DND-41 (cell line): ENCODE data around the gene CIT.

Experiments used
- ATAC-seq: fragments of 200-7000 bp; cut with Tn5 transposase; 3 replicates; pipeline ENCODE4 v1.9.1; 2021; ENCODE audit warnings: low read depth; ENCODE audit not compliant: insufficient read depth
- DNase-seq: peaks from one replicate; pipeline ENCODE4 v3.0.0-alpha.2; 2020
- H2AFZ ChIP-seq: 2 replicates; pipeline ENCODE4 v1.6.0; 2012; ENCODE audit warnings: low read depth, low read length
- H3K27ac ChIP-seq: 2 replicates; pipeline ENCODE4 v1.5.1; 2012; ENCODE audit warnings: low read length, inconsistent platforms
- H3K27me3 ChIP-seq: fragments of 200-600 bp; sonication (generic); 2 replicates; pipeline ENCODE4 v1.6.0; 2012; ENCODE audit warnings: low read length, mild to moderate bottlenecking, inconsistent platforms; ENCODE audit not compliant: insufficient read depth, poor library complexity
- H3K36me3 ChIP-seq: 2 replicates; pipeline ENCODE4 v1.5.1; 2012; ENCODE audit warnings: low read length, inconsistent platforms; ENCODE audit not compliant: insufficient read depth
- H3K4me1 ChIP-seq: 2 replicates; pipeline ENCODE4 v1.5.1; 2012; ENCODE audit warnings: mild to moderate bottlenecking, low read length; ENCODE audit not compliant: insufficient read depth
- H3K4me2 ChIP-seq: 2 replicates; pipeline ENCODE4 v1.6.0; 2012; ENCODE audit warnings: mild to moderate bottlenecking, moderate library complexity, low read length, inconsistent platforms; ENCODE audit not compliant: insufficient read depth
- H3K4me3 ChIP-seq, 2 experiments: fragments of 200-600 bp in 1 of 2; shearing (Covaris generic) in 1 of 2; 2 replicates each; pipeline ENCODE4 v1.5.1; 2012 to 2016; ENCODE audit warnings: inconsistent platforms in 2 of 2, low read length in 2 of 2, mild to moderate bottlenecking in 2 of 2, low read depth in 1 of 2, moderate library complexity in 1 of 2
- H3K79me2 ChIP-seq: 2 replicates; pipeline ENCODE4 v1.6.0; 2012; ENCODE audit warnings: low read length, inconsistent platforms; ENCODE audit not compliant: insufficient read depth
- H3K9ac ChIP-seq: 2 replicates; pipeline ENCODE4 v1.6.0; 2012; ENCODE audit warnings: low read depth, mild to moderate bottlenecking, inconsistent platforms, low read length, moderate library complexity
- H3K9me3 ChIP-seq: 2 replicates; pipeline ENCODE4 v1.5.1; 2012; ENCODE audit warnings: low read length, moderate library complexity, mild to moderate bottlenecking, inconsistent platforms; ENCODE audit not compliant: insufficient read depth, severe bottlenecking
- H4K20me1 ChIP-seq: 2 replicates; pipeline ENCODE4 v1.6.0; 2012; ENCODE audit warnings: low read length; ENCODE audit not compliant: insufficient read depth
- EZH2 ChIP-seq: IDR thresholded peaks from 3 replicates; pipeline ENCODE4 v1.6.1; 2012; ENCODE audit warnings: borderline replicate concordance, low read depth, mild to moderate bottlenecking, moderate library complexity, low read length, inconsistent platforms; ENCODE audit not compliant: severe bottlenecking
- TF ChIP-seq, protein P1 (sequence below): IDR thresholded peaks from 2 replicates; pipeline ENCODE4 v1.5.1; 2012; ENCODE audit warnings: borderline replicate concordance, low read length, moderate library complexity, mild to moderate bottlenecking; ENCODE audit not compliant: poor library complexity, severe bottlenecking; ENCODE audit errors: extremely low read depth

Gene CIT

DNA sequence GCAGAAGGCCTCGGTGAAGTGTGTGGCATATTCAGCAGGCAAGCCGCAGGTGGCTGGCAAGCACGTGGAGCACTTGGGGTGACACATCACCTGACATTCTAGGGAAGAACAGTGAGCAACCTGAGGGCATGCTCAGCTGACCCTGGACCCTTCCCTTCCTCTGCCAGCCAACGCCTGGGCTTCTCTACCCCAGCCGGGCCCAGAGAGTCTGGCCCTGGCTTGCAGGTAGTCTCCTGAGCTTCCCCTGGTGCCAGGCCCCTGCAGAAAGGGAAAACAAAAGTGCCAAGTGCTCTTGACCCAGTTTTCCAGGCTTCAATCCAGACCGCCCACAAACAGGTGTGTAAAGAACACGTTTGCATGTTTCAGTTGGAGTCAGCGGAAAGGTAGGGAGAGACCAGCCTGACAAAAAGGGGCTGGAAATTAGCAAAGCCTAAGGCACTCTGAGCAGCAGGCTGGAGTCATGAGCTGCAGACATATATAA, 163.5 kb downstream of the CIT start:
- no peak overlapping the region for H2AFZ ChIP-seq
- H3K79me2 ChIP-seq: no peaks in the 10 kb centered on the region
- H3K9me3 ChIP-seq: no peaks in the 10 kb centered on the region
- no peaks in the 10 kb centered on the region for H4K20me1 ChIP-seq
- no peak overlapping the region for H3K9ac ChIP-seq
- DNase-seq: no peak
- no peak for ATAC-seq
- H3K4me2 ChIP-seq: no peak overlapping the region
- H3K36me3 ChIP-seq: peaks cover 92% of the 10 kb centered on the region
- H3K4me3 ChIP-seq: no peak overlapping the region
- no peak overlapping the region for H3K27ac ChIP-seq
- H3K4me1 ChIP-seq: no peaks in the 10 kb centered on the region
- H3K27me3 ChIP-seq: no peaks in the 10 kb centered on the region
- TF ChIP-seq EZH2: no peak
- TF ChIP-seq, protein P1, sequence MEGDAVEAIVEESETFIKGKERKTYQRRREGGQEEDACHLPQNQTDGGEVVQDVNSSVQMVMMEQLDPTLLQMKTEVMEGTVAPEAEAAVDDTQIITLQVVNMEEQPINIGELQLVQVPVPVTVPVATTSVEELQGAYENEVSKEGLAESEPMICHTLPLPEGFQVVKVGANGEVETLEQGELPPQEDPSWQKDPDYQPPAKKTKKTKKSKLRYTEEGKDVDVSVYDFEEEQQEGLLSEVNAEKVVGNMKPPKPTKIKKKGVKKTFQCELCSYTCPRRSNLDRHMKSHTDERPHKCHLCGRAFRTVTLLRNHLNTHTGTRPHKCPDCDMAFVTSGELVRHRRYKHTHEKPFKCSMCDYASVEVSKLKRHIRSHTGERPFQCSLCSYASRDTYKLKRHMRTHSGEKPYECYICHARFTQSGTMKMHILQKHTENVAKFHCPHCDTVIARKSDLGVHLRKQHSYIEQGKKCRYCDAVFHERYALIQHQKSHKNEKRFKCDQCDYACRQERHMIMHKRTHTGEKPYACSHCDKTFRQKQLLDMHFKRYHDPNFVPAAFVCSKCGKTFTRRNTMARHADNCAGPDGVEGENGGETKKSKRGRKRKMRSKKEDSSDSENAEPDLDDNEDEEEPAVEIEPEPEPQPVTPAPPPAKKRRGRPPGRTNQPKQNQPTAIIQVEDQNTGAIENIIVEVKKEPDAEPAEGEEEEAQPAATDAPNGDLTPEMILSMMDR: no peak

DNA sequence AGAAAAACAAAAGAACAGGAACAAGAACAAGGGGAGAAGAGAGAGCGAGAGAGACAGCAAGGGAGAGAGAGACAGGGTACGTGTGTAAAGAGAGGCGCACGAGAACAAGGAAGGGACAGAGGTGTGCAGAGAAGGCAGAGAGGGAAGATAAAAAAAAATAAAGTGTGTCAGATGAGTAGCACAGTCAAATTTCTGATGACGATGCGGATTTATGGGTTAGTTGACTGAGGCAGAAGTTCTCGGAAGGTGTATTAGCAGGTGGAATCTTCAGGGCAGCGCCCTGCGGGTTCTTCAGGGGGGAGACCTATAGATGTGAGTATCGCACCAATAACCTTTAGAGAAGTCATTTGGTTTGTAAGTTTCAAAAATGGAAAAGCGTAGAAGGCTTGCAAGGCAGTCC, 164.4 kb downstream of the CIT start:
- no peak overlapping the region for H3K27ac ChIP-seq
- no peaks in the 10 kb centered on the region for H4K20me1 ChIP-seq
- no peak overlapping the region for H3K9ac ChIP-seq
- no peaks in the 10 kb centered on the region for H3K4me1 ChIP-seq
- H3K4me3 ChIP-seq: no peak overlapping the region
- H3K4me2 ChIP-seq: no peak overlapping the region
- H3K79me2 ChIP-seq: no peaks in the 10 kb centered on the region
- H3K9me3 ChIP-seq: no peaks in the 10 kb centered on the region
- peaks cover 91% of the 10 kb centered on the region for H3K36me3 ChIP-seq
- no peak for DNase-seq
- TF ChIP-seq, protein P1: no peak
- TF ChIP-seq EZH2: no peak
- no peak overlapping the region for H2AFZ ChIP-seq
- ATAC-seq: no peak
- no peaks in the 10 kb centered on the region for H3K27me3 ChIP-seq

DNA sequence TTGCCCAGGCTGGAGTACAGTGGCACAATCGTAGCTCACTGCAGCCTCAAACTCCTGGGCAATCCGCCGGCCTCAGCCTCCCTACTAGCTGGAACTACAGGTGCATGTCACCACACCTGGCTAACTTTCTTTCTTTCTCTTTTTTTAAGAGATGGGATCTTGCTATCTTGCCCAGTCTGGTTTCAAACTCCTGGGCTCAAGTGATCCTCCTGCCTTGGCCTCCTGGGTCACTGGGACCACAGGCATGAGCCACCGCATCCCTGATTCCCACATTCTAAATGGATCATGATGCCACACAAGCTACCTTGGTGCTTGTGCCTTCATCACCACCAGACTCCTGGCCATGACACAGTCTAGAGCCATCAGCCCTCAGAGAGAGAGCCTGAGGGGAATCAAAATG, 165.4 kb downstream of the CIT start:
- H3K27ac ChIP-seq: no peak overlapping the region
- no peaks in the 10 kb centered on the region for H3K27me3 ChIP-seq
- H3K4me2 ChIP-seq: no peak overlapping the region
- H3K79me2 ChIP-seq: no peaks in the 10 kb centered on the region
- no peaks in the 10 kb centered on the region for H3K9me3 ChIP-seq
- ATAC-seq (no peak), DNase-seq (no peak)
- no peak overlapping the region for H3K4me3 ChIP-seq
- no peak overlapping the region for H2AFZ ChIP-seq
- no peaks in the 10 kb centered on the region for H4K20me1 ChIP-seq
- no peak overlapping the region for H3K9ac ChIP-seq
- TF ChIP-seq, protein P1: no peak
- no peak for TF ChIP-seq EZH2
- no peaks in the 10 kb centered on the region for H3K4me1 ChIP-seq
- peaks cover 95% of the 10 kb centered on the region for H3K36me3 ChIP-seq

DNA sequence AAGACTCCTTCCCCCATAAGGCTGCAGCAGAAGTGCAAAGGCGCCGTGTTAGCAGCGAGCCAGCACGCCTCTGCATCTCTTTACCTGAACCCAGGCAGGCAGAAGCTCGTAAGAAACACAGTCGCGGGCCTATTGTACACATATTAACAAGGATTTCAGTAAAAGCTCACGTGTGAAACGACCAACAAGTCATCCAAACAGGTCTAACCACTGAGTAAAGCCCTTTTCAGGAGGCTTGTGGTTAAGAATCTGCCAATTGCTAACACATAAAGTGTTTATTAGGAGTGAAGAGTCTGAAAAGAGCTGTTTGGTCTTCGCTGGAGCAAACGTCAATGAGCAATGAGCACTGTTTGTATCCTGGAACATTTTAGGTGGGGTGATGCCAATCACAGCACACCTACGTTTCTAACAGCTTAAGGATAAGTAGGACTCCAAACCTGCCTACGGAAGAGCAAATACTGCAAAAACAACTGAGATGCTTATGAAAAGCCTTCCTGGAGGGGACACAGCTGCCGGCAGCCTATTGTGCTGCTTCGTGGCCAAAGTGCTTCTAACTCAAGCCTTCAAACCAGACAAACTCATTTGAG, 166.1 kb downstream of the CIT start:
- Histone ChIP-seq H4K20me1 (no peaks in the 10 kb centered on the region), H3K4me3 (no peak overlapping the region), H3K4me2 (no peak overlapping the region), H3K27ac (no peak overlapping the region), H3K79me2 (no peaks in the 10 kb centered on the region), H3K36me3 (peaks cover 95% of the 10 kb centered on the region), H2AFZ (no peak overlapping the region), H3K9ac (no peak overlapping the region), H3K9me3 (no peaks in the 10 kb centered on the region), H3K4me1 (no peaks in the 10 kb centered on the region), H3K27me3 (no peaks in the 10 kb centered on the region)
- no peak for TF ChIP-seq EZH2
- TF ChIP-seq, protein P1: no peak
- ATAC-seq (no peak), DNase-seq (no peak)
